Left renal pelvis (tissue), 4 donors: Measurements from ENCODE around the gene HNRNPA1L2. TPM values are rescaled to one million over a fixed set of nuclear protein-coding genes. Genes with fewer than 3 reads are reported as not detected.
"Not testable (repeated sequence)": the region's sequence is repeated elsewhere in the genome, so short reads cannot be mapped to it uniquely, and the experiment has no call there.

Experiments
- DNase-seq, 4 donors: peaks; one replicate each; pipeline ENCODE4 v3.0.0-alpha.2; 2013; ENCODE audit warnings: low read depth in 4 of 4, low spot score in 3 of 4
- polyA plus RNA-seq, 4 donors: library from polyadenylated mRNA; unstranded; fragments of 120-200 nt; gene quantifications; one replicate each; pipeline ENCODE4 v1.2.1, GENCODE V29; 2013; ENCODE audit not compliant: insufficient read length in 4 of 4

Gene HNRNPA1L2
- polyA plus RNA-seq, result 10 to 100 TPM; 18.4 to 25.0 (median 22.8) TPM

- no peak for DNase-seq
These were observed at the start of gene HNRNPA1L2 for GRCh38 chr13:52642131-52642530. HNRNPA1L2 (plus strand) TSS chr13:52642431; CDS start chr13:52642493, 62 bp downstream.

GRCh38 chr13:52593175-52593574 lies 49.1 kb upstream of the HNRNPA1L2 start:
- DNase-seq, result not testable (repeated sequence)

- not testable (repeated sequence) for DNase-seq
These were observed 48.4 kb upstream of the HNRNPA1L2 start for GRCh38 chr13:52593812-52594211.

- not testable (repeated sequence) for DNase-seq
These were observed 47.9 kb upstream of the HNRNPA1L2 start for GRCh38 chr13:52594295-52594694.

- DNase-seq, result no peak
These were observed 44.6 kb upstream of the HNRNPA1L2 start for GRCh38 chr13:52597676-52598075.

- peak in 1 of 4 donors; percentile 48 for DNase-seq
These were observed 43.0 kb upstream of the HNRNPA1L2 start for GRCh38 chr13:52599037-52599847.

GRCh38 chr13:52599848-52600603 lies 42.2 kb upstream of the HNRNPA1L2 start:
- no peak for DNase-seq

- DNase-seq, result no peak
These were observed 41.6 kb upstream of the HNRNPA1L2 start for GRCh38 chr13:52600666-52601065.

GRCh38 chr13:52603316-52603715 lies 38.9 kb upstream of the HNRNPA1L2 start:
- not testable (repeated sequence) for DNase-seq

GRCh38 chr13:52606126-52606525 lies 36.1 kb upstream of the HNRNPA1L2 start:
- DNase-seq, result not testable (repeated sequence)

GRCh38 chr13:52606795-52607194 lies 35.4 kb upstream of the HNRNPA1L2 start:
- not testable (repeated sequence) for DNase-seq

- not testable (repeated sequence) for DNase-seq
These were observed 34.0 kb upstream of the HNRNPA1L2 start for GRCh38 chr13:52608184-52608583.

- not testable (repeated sequence) for DNase-seq
These were observed 33.1 kb upstream of the HNRNPA1L2 start for GRCh38 chr13:52609013-52609606.

GRCh38 chr13:52610158-52610557 lies 32.1 kb upstream of the HNRNPA1L2 start:
- not testable (repeated sequence) for DNase-seq

GRCh38 chr13:52615134-52615801 lies 27.0 kb upstream of the HNRNPA1L2 start:
- no peak for DNase-seq

- no peak for DNase-seq
These were observed 26.4 kb upstream of the HNRNPA1L2 start for GRCh38 chr13:52615812-52616211.

GRCh38 chr13:52617070-52618060 lies 24.9 kb upstream of the HNRNPA1L2 start:
- DNase-seq, result peak in 3 of 4 donors; percentile 66 to 79 (median 72)

GRCh38 chr13:52631083-52631690 lies 11.0 kb upstream of the HNRNPA1L2 start:
- not testable (repeated sequence) for DNase-seq
